Measurements from ENCODE around the gene MS4A4A. TPM values are rescaled to one million over a fixed set of nuclear protein-coding genes. Genes with fewer than 3 reads are reported as not detected.

The MS4A4A gene
- total and polyA plus RNA-seq, 2 of the 8 experiments (the other 6 are each of a cell fraction or from before 2014, with no cell fraction given): not detected

DNA sequence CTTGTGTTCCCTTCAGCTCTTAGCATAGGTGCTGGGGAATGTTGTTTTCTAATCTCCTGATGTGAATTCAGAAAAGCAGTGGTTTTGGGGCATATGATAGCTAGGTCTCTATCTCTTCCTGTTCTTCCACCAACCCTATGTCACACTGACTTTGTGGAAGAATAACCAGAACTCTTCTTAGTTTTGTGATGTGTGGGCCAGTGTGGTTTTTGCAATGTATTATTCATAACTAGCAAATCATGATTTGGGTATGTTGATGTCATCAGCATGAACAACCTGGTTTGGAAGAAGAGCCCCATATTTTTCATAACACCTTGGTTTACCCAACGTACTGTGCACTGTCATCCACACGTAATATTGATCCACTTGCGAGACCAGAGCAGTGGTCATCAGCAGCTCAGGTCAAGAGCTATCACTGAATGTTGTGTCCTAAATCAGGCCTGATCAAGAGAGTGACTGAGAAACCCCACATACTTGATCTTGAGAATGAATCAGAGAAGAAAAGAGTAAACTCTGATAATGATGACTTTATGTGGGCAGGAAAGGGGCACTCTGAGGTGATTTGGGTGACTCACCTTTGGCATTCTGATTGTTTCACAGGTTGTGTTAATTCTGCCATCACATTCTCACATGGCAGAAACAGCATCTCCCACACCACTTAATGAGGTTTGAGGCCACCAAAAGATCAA, 27.2 kb downstream of the MS4A4A start:
- H3K56ac ChIP-seq (replicated peaks; ENCODE audit: insufficient read length, low read depth, low read length): no peak overlapping the region
- H3K4me2 ChIP-seq (ENCODE audit: insufficient read depth in 1 of 2, low read depth in 2 of 2, low read length in 2 of 2): no peak overlapping the region
- H3K79me2 ChIP-seq (ENCODE audit: control insufficient read depth in 1 of 2, insufficient read depth in 2 of 2, low read length in 2 of 2): no peaks in the 10 kb centered on the region
- DNase-seq (ENCODE audit: low read depth in 1 of 2, low spot score in 2 of 2) (no peak), FAIRE-seq (peak; percentile 24)
- no peak overlapping the region for H2BK20ac ChIP-seq (ENCODE audit: low read length)
- no peaks in the 10 kb centered on the region for H3K36me3 ChIP-seq (ENCODE audit: control insufficient read depth in 2 of 4, insufficient read depth in 4 of 4, low read length in 3 of 4)
- H3K23ac ChIP-seq (ENCODE audit: insufficient read length): no peak overlapping the region
- H3K4me1 ChIP-seq (replicated peaks in 1 of 4; ENCODE audit: control insufficient read depth in 3 of 4, insufficient read depth in 4 of 4, low read length in 3 of 4): no peaks in the 10 kb centered on the region
- H2AFZ ChIP-seq (ENCODE audit: low read length): no peak overlapping the region
- ChIA-PET POLR2A (ENCODE audit: partially characterized antibody) (no interaction called here), CTCF (ENCODE audit: partially characterized antibody) (interaction anchor here (0.8 to 2.1 kb wide), 3 partner anchors 9 to 26 kb away, joined by 4 to 14 read pairs (median 5); no protein-coding TSS in a partner anchor)
- no peaks in the 10 kb centered on the region for H3K23me2 ChIP-seq (ENCODE audit: low read depth, low read length)
- H2BK12ac ChIP-seq (ENCODE audit: low read depth, low read length): no peak overlapping the region
- H3K9me3 ChIP-seq (ENCODE audit: insufficient read depth in 2 of 2, low read depth in 1 of 2, low read length in 1 of 2): no peaks in the 10 kb centered on the region
- H3K27me3 ChIP-seq (replicated peaks in 1 of 4; ENCODE audit: control insufficient read depth in 3 of 4, extremely low read depth in 1 of 4, insufficient read depth in 3 of 4, low read length in 3 of 4): no peaks in the 10 kb centered on the region
- no peak overlapping the region for H2BK15ac ChIP-seq (ENCODE audit: low read length)
- no peak overlapping the region for H2AK5ac ChIP-seq (ENCODE audit: low read depth, low read length)
- no peak overlapping the region for H3K4me3 ChIP-seq (ENCODE audit: extremely low read depth in 1 of 4, insufficient read depth in 2 of 4, low read depth in 3 of 4, low read length in 4 of 4)
- no peak overlapping the region for H3K14ac ChIP-seq (ENCODE audit: insufficient read length)
- H3K9ac ChIP-seq (replicated peaks in 1 of 4; ENCODE audit: extremely low read depth in 1 of 4, low read depth in 3 of 4, low read length in 3 of 4): no peak overlapping the region
- H4K8ac ChIP-seq (ENCODE audit: extremely low read depth, insufficient read depth, low read length): no peak overlapping the region
- no peak overlapping the region for H4K5ac ChIP-seq (ENCODE audit: insufficient read length, low read depth, low read length)
- H3K79me1 ChIP-seq (ENCODE audit: low read depth, low read length): no peaks in the 10 kb centered on the region
- no peak overlapping the region for H4K91ac ChIP-seq (replicated peaks; ENCODE audit: insufficient read length, low read length)
- no peak overlapping the region for H3K18ac ChIP-seq (ENCODE audit: extremely low read depth, low read length)
- H2BK120ac ChIP-seq (replicated peaks; ENCODE audit: low read depth, low read length): no peak overlapping the region
- TF ChIP-seq HDAC2 (IDR thresholded peaks at IDR 0.05; ENCODE audit: borderline replicate concordance in 1 of 2, low read depth in 2 of 2, low read length in 2 of 2) (no peak), SIN3A (conservative IDR thresholded peaks at IDR 0.05 in 1 of 2, IDR thresholded peaks at IDR 0.05 in 1 of 2; ENCODE audit: low read depth in 1 of 2, low read length in 2 of 2) (no peak), GABPA (IDR thresholded peaks at IDR 0.05; ENCODE audit: borderline replicate concordance, insufficient read depth, low read length) (no peak), EP300 (IDR thresholded peaks at IDR 0.05; ENCODE audit: borderline replicate concordance in 1 of 2, low read depth in 2 of 2, low read length in 2 of 2) (no peak), SIX5 (IDR thresholded peaks at IDR 0.05; ENCODE audit: low read depth, low read length) (no peak), TAF7 (optimal IDR thresholded peaks at IDR 0.05; ENCODE audit: borderline replicate concordance, low read depth, low read length) (no peak), KDM5A (IDR thresholded peaks at IDR 0.05; ENCODE audit: low read length) (no peak)
- no peaks in the 10 kb centered on the region for H4K20me1 ChIP-seq (replicated peaks in 1 of 2; ENCODE audit: control insufficient read depth in 1 of 2, insufficient read depth in 2 of 2, low read length in 2 of 2)
- no peak overlapping the region for H2BK5ac ChIP-seq (ENCODE audit: low read depth, low read length)
- H3K4ac ChIP-seq (replicated peaks; ENCODE audit: insufficient read length, low read depth, low read length): no peak overlapping the region
- H3K27ac ChIP-seq (ENCODE audit: low read depth, low read length): no peak overlapping the region
- WGBS, 2 experiments (ENCODE audit: extremely low coverage in 1 of 2, insufficient coverage in 1 of 2, insufficient read length in 1 of 2, insufficient replicate concordance in 2 of 2, low coverage in 1 of 2, low lambda C conversion rate in 2 of 2, missing lambda C conversion rate in 1 of 2): 93% methylated on average over 3 of the region's 3 CpGs; no CpG with 5 or more reads in 1 of the 2 experiments
